Skin of body (tissue), 2 donors: ENCODE data around the gene GRN. TPM values are rescaled to one million over a fixed set of nuclear protein-coding genes. Genes with fewer than 3 reads are reported as not detected.
"Not testable (repeated sequence)": the region's sequence is repeated elsewhere in the genome, so short reads cannot be mapped to it uniquely, and the experiment has no call there.

Experiments used
- DNase-seq: peaks from one replicate; lab custom pipeline; 2025; lab: John Stamatoyannopoulos, UW
- total RNA-seq: library from RNA; depleted of rRNA; stranded (reverse); fragments of >200 nt; gene quantifications from one replicate; pipeline ENCODE4 v1.2.3, GENCODE V29; 2014

GRN gene
- total RNA-seq, 1 donor from 2014 or later = 184 TPM

GRCh38 chr17:44360826-44361225 lies 15.7 kb downstream of the GRN start:
- DNase-seq = no peak

GRCh38 chr17:44361292-44362260 lies 16.5 kb downstream of the GRN start:
- DNase-seq = no peak

DNA sequence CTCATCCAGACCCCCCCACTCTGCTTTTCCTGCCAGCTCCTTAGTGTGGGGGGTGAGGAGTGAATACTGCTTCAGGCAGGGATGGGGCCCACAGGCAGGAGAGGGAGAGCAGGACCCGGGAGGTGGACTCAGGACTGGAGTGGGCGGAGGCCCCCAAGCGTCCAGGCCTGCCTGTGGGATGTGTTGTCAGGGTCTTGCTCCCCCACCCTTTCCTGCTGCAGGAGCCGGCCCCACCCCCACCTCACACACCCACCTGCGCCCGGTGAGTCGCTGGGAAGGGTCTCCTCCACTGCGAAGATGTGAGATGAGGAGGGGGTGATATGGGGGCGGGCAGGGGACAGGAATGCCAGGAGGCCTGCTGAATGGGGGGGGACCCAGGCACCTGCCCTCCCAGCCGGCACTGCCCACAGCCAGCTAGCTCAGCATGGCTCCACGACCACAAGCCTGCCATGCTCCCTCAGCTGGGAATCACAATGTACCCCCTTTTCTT lies 17.4 kb downstream of the GRN start:
- no peak for DNase-seq

DNA sequence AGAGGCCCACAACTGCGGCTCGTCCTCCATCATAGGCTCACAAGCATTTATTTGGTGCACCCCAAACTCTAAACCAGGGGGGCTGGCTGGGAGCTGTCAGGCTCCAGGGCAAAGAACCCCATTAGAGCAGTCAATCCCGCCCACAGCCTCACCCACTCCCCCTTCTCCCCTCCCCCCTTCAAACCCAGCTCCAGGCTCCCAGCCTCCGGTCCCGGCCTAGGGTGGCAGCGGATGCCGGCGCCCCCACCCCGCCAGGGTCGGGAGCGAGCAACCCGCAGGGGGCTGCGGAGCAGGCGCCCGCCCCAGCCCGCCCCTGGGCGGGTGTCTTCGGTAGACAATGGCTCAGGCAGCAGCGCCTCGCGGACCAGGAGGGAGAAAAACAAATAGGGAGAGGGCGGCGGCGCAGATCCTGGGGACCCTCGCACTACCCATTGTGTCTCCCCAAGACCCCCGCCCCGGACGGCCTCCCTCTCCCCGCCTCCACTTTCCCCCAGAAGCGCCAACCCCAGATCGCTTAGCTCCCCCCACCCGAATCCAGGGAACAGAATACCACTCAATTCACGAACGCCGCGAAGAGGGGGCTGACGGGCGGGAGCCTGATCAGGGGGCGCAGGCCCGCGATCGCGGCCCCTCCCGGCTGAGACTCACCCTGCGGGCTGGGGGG lies 18.0 kb downstream of the GRN start:
- no peak for DNase-seq

GRCh38 chr17:44363613-44364159 lies 18.6 kb downstream of the GRN start, which contains the start of gene FAM171A2:
FAM171A2 (minus strand) TSS chr17:44363853; CDS start chr17:44363714, 139 bp downstream.
- peak; percentile 38 for DNase-seq

- not testable (repeated sequence) for DNase-seq
Observed at GRCh38 chr17:44365051-44365450, 19.9 kb downstream of the GRN start.

DNA sequence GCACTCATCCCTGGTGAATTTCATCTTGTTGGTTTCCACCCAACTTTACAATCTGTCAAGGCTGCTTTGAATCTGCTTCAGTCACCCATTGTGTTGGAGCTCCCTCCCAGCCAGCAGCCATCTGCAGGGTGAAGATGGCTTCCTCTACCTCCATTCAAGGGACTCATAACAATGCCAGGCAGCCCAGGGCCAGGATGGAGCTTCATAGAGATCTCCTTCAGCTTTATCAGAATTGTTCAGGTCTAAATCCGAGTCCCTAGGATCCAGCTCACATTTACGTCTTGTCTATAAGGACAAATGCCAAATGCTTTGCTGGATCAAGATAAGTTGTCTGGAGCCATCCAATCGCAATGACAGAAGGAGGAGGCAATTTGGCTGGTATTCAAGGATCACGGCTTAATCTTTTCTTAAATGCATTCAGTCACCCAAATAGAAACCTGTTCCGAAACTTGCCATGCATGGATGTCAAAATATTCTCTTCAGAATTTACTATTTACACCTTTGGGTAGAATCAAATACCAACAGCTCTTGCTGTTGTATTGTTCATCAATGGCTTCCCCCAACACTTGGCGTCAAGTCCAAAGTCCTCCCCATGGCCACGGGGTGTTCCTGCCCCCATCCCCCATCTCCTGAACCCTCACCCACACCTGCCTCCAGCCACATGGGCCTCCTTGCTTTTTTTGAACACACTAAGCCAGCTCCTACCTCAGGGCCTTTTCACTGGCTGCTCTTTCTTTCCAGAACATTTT lies 22.3 kb downstream of the GRN start:
- DNase-seq = no peak

DNA sequence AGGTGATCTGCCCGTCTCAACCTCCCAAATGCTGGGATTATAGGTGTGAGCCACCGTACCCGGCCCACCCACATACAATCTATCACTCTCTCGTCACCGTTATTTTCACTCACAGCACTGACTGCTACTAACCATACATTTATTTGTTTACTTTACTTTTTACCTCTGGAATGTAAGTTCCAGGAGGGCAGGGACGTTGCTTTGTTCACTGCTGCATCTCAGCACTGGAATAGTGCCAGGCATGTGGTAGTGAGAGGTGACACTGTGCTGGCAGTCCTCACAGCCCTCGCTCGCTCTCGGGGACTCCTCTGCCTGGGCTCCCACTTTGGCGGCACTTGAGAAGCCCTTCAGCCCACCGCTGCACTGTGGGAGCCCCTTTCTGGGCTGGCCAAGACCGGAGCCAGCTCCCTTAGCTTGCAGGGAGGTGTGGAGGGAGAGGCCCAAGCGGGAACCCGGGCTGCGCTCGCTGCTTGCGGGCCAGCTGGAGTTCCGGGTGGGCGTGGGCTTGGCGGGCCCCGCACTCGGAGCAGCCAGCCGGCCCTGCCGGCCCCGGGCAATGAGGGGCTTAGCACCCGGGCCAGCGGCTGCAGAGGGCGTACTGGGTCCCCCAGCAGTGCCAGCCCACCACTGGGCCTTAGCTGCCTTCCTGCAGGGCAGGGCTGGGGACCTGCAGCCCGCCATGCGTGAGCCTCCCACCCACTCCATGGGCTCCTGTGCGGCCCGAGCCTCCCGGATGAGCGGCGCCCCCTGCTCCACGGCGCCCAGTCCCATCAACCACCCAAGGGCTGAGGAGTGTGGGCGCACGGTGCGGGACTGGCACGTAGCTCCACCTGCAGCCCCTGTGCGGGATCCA lies 23.5 kb downstream of the GRN start:
- DNase-seq = not testable (repeated sequence)

DNA sequence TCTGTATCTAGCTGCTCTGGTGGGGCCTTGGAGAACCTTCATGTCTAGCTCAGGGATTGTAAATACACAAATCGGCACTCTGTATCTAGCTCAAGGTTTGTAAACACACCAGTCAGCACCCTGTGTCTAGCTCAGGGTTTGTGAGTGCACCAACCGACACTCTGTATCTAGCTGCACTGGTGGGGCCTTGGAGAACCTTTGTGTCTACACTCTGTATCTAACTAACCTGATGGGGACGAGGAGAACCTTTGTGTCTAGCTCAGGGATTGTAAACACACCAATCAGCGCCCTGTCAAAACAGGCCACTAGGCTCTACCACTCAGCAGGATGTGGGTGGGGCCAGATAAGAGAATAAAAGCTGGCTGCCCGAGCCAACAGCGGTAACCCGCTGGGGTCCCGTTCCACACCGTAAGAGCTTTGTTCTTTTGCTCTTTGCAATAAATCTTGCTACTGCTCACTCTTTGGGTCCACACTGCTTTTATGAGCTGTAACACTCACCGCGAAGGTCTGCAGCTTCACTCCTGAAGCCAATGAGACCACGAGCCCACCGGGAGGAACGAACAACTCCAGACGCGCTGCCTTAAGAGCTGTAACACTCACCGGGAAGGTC lies 24.4 kb downstream of the GRN start:
- DNase-seq = not testable (repeated sequence)

DNA sequence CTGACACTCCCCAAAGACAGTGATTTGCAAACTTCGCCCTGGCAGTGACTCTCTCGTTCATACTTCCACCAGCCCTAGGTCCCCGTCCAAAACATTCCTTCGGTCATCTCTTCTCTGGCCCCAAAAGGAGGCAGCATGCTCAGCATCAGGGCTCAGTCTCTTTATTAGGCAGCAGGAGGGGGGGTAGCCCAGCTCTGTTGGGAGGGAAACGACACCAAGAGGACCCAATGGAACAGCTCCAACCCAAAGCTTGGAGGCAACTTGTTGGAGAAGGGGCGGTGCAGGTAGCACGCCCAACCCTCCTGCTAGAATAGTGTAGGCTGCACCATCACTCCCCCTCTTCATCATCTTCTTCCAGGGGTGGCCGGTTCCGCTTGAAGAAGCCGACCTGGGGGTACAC lies 26.9 kb downstream of the GRN start:
- no peak for DNase-seq

- DNase-seq = no peak
Observed at GRCh38 chr17:44374306-44375195, 29.4 kb downstream of the GRN start.

- no peak for DNase-seq
Observed at GRCh38 chr17:44375196-44376017, 30.3 kb downstream of the GRN start.

DNA sequence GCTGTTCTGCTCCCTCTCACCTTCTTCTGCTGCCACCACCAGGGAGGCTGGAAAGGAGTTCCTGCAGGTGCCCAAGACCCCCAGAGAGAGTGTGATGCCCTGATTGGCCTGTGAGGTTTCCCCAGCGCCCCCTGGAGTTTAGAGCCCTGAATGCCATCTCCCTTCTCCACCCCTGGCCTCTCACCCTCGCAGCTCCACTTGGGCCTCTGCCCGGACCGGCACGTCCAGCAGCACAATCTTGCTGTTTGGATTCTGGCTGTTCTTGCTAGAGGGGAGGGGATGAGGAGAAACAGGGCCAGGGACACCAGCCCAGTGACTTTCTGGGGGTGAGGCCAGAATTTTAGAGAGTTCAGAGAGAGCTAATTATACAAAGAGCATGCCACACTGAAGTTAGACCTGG lies 31.0 kb downstream of the GRN start:
- no peak for DNase-seq

GRCh38 chr17:44376779-44377178 lies 31.7 kb downstream of the GRN start:
- no peak for DNase-seq

GRCh38 chr17:44378171-44378705 lies 33.1 kb downstream of the GRN start:
- DNase-seq = no peak

DNA sequence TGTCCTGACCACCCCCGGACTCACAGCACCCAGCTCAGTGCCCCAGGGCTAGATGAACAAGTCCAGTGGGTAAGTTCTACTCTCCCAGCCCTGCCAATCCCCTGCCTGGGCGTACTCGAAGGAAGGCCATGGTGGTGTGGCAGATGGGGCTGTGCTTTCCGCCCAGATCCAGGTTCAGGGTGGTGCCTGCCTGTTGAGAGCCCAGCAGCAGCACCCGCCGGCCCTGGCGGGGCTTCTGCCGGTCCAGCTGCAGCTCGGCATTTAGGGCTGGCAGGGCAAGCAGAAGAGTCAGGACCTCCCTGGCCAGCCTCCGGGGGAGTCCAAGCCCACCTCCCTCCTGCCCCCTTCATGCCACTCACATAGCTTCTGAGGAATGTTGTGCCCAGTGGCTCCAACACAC lies 34.8 kb downstream of the GRN start:
- no peak for DNase-seq

DNA sequence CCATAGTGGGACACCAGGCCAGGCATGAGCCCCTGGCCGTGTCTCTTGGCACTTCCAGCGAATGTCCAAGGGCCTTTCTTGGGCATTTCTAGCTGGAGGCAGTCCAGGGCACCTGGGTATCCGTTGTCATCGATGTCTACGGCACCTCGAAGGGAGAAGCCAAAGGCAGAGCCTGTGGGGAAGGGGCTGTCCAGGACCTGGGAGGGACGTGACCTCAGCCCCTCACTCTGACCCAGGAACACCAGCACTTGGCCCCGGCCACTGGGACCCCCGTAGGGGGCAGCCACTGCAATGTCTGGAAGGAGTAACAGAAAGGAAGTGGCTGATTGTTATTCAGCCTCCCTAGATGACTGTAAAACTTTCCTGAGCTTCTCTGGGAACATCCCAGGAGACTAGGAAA lies 35.7 kb downstream of the GRN start:
- DNase-seq = no peak

DNA sequence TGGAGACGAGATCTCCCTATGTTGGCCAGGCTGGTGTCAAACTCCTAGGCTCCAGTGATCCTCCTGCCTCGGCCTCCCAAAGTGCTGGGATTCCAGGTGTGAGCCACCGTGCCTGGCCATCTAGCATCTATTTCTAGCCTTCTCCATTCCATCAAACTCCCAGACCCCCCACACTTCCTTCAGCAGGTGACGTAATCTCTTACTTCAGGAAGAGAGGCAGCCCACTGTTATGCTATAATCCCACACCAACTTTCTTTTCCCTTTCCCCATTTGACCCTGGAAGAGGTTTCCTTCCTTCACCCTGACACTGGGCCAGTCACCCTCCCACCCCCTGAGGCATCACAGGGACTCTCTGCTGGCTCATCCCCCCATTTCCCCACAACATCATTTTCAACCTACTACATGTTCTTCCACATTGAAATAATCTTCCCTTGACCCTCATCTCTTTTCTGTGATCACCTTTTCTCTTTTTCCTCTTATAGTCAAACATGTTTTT lies 36.8 kb downstream of the GRN start:
- DNase-seq = no peak
